DLD1 (cell line): ENCODE results near the gene BARHL2.

Source experiments
- in situ Hi-C: cut with HindIII; loops from 2 replicates; pipeline ENCODE4 v1.10.0; 2017; ENCODE audit warnings: low sequenced_read_pairs

BARHL2 gene

GRCh38 chr1:90724926-90725656 is 8.0 kb upstream of the BARHL2 start:
- in situ Hi-C loops: no loop called here

GRCh38 chr1:90724361-90724760 is 7.3 kb upstream of the BARHL2 start:
- in situ Hi-C loops: no loop called here

GRCh38 chr1:90723590-90724108 is 6.5 kb upstream of the BARHL2 start:
- in situ Hi-C loops: no loop called here

GRCh38 chr1:90722874-90723589 is 5.9 kb upstream of the BARHL2 start:
- in situ Hi-C loops: no loop called here

GRCh38 chr1:90721210-90722194 is 4.4 kb upstream of the BARHL2 start:
- in situ Hi-C loops: no loop called here

- in situ Hi-C loops: no loop called here
These were observed 3.1 kb upstream of the BARHL2 start for GRCh38 chr1:90720145-90720636.

- in situ Hi-C loops: no loop called here
These were observed 2.4 kb upstream of the BARHL2 start for GRCh38 chr1:90719330-90720144.

GRCh38 chr1:90718411-90719329 is 1.6 kb upstream of the BARHL2 start:
- in situ Hi-C loops: no loop called here

GRCh38 chr1:90717665-90718410 is 736 bp upstream of the BARHL2 start:
- in situ Hi-C loops: no loop called here

- in situ Hi-C loops: no loop called here
These were observed 208 bp upstream of the BARHL2 start for GRCh38 chr1:90717356-90717664.

- in situ Hi-C loops: no loop called here
These were observed 905 bp downstream of the BARHL2 start for GRCh38 chr1:90716243-90716551.

- in situ Hi-C loops: no loop called here
These were observed 1.8 kb downstream of the BARHL2 start for GRCh38 chr1:90715309-90715708.

GRCh38 chr1:90714521-90714951 is 2.6 kb downstream of the BARHL2 start:
- in situ Hi-C loops: no loop called here

GRCh38 chr1:90713741-90714509 is 3.2 kb downstream of the BARHL2 start:
- in situ Hi-C loops: no loop called here

GRCh38 chr1:90712915-90713730 is 4.0 kb downstream of the BARHL2 start:
- in situ Hi-C loops: no loop called here

GRCh38 chr1:90712153-90712856 is 4.8 kb downstream of the BARHL2 start:
- in situ Hi-C loops: no loop called here
